WTC11 (cell line): Measurements from ENCODE around the gene CORO1A.
"Not testable (repeated sequence)": the region's sequence is repeated elsewhere in the genome, so short reads cannot be mapped to it uniquely, and the experiment has no call there.

Experiments
- JAZF1 ChIP-seq: fragments of 250-450 bp; sonication (Bioruptor Pico); IDR thresholded peaks from 2 replicates; pipeline ENCODE4 v1.9.0; 2021; ENCODE audit warnings: moderate library complexity, mild to moderate bottlenecking, inconsistent platforms
- JUN ChIP-seq: sonication (generic); formaldehyde crosslinking; IDR thresholded peaks from 2 replicates; pipeline ENCODE4 v1.8.0; 2023; ENCODE audit warnings: mild to moderate bottlenecking, missing genetic modification reagents
- ZNF232 ChIP-seq: sonication (generic); formaldehyde crosslinking; IDR thresholded peaks from 2 replicates; pipeline ENCODE4 v1.8.0; 2022; ENCODE audit warnings: mild to moderate bottlenecking, missing genetic modification reagents
- TF ChIP-seq, protein P1 (sequence below): fragments of 200-600 bp; IDR thresholded peaks from 2 replicates; pipeline ENCODE4 v1.8.0; 2022; ENCODE audit warnings: antibody characterized with exemption
- TF ChIP-seq, protein P2 (sequence below): sonication (generic); formaldehyde crosslinking; IDR thresholded peaks from 2 replicates; pipeline ENCODE4 v1.8.1; 2023; ENCODE audit warnings: mild to moderate bottlenecking, missing genetic modification reagents, moderate library complexity
- TF ChIP-seq, protein P3 (sequence below): sonication (generic); formaldehyde crosslinking; conservative IDR thresholded peaks from 2 replicates; pipeline ENCODE4 v1.8.1; 2022; ENCODE audit warnings: mild to moderate bottlenecking, missing genetic modification reagents
- TF ChIP-seq, protein P4 (sequence below): sonication (generic); formaldehyde crosslinking; IDR thresholded peaks from 2 replicates; pipeline ENCODE4 v1.8.0; 2022; ENCODE audit warnings: missing genetic modification reagents
- TF ChIP-seq, protein P5 (sequence below): sonication (generic); formaldehyde crosslinking; IDR thresholded peaks from 2 replicates; pipeline ENCODE4 v1.8.0; 2022; ENCODE audit warnings: mild to moderate bottlenecking, missing genetic modification reagents
- TF ChIP-seq, protein P6 (sequence below): sonication (generic); formaldehyde crosslinking; IDR thresholded peaks from 2 replicates; pipeline ENCODE4 v1.8.0; 2023; ENCODE audit warnings: mild to moderate bottlenecking, missing genetic modification reagents

DNA sequence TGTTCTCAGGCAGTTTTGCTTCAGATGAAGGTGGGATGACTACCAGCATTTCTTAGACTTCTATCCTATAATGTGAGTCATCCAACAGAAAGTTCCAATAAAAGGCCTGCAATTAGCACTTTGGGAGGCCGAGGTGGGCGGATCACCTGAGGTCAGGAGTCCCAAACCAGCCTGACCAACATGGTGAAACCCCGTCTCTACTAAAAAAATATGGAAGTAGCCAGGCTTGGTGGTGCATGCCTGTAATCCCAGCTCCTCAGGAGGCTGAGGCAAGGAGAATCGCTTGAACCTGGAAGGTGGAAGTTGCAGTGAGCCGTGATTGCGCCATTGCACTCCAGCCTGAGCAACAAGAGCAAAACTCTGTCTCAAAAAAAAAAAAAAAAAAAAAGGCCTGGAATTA is 6.5 kb upstream of the CORO1A start:
- TF ChIP-seq JUN; ZNF232 (CRISPR knock-in tag); JAZF1 (CRISPR knock-in tag): not testable (repeated sequence)
- TF ChIP-seq, protein P1, sequence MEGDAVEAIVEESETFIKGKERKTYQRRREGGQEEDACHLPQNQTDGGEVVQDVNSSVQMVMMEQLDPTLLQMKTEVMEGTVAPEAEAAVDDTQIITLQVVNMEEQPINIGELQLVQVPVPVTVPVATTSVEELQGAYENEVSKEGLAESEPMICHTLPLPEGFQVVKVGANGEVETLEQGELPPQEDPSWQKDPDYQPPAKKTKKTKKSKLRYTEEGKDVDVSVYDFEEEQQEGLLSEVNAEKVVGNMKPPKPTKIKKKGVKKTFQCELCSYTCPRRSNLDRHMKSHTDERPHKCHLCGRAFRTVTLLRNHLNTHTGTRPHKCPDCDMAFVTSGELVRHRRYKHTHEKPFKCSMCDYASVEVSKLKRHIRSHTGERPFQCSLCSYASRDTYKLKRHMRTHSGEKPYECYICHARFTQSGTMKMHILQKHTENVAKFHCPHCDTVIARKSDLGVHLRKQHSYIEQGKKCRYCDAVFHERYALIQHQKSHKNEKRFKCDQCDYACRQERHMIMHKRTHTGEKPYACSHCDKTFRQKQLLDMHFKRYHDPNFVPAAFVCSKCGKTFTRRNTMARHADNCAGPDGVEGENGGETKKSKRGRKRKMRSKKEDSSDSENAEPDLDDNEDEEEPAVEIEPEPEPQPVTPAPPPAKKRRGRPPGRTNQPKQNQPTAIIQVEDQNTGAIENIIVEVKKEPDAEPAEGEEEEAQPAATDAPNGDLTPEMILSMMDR = not testable (repeated sequence)
- TF ChIP-seq, protein P2, sequence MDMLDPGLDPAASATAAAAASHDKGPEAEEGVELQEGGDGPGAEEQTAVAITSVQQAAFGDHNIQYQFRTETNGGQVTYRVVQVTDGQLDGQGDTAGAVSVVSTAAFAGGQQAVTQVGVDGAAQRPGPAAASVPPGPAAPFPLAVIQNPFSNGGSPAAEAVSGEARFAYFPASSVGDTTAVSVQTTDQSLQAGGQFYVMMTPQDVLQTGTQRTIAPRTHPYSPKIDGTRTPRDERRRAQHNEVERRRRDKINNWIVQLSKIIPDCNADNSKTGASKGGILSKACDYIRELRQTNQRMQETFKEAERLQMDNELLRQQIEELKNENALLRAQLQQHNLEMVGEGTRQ (CRISPR knock-in tag) = not testable (repeated sequence)
- TF ChIP-seq, protein P3, sequence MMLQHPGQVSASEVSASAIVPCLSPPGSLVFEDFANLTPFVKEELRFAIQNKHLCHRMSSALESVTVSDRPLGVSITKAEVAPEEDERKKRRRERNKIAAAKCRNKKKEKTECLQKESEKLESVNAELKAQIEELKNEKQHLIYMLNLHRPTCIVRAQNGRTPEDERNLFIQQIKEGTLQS (CRISPR knock-in tag) = not testable (repeated sequence)
- TF ChIP-seq, protein P4, sequence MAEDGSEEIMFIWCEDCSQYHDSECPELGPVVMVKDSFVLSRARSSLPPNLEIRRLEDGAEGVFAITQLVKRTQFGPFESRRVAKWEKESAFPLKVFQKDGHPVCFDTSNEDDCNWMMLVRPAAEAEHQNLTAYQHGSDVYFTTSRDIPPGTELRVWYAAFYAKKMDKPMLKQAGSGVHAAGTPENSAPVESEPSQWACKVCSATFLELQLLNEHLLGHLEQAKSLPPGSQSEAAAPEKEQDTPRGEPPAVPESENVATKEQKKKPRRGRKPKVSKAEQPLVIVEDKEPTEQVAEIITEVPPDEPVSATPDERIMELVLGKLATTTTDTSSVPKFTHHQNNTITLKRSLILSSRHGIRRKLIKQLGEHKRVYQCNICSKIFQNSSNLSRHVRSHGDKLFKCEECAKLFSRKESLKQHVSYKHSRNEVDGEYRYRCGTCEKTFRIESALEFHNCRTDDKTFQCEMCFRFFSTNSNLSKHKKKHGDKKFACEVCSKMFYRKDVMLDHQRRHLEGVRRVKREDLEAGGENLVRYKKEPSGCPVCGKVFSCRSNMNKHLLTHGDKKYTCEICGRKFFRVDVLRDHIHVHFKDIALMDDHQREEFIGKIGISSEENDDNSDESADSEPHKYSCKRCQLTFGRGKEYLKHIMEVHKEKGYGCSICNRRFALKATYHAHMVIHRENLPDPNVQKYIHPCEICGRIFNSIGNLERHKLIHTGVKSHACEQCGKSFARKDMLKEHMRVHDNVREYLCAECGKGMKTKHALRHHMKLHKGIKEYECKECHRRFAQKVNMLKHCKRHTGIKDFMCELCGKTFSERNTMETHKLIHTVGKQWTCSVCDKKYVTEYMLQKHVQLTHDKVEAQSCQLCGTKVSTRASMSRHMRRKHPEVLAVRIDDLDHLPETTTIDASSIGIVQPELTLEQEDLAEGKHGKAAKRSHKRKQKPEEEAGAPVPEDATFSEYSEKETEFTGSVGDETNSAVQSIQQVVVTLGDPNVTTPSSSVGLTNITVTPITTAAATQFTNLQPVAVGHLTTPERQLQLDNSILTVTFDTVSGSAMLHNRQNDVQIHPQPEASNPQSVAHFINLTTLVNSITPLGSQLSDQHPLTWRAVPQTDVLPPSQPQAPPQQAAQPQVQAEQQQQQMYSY (CRISPR knock-in tag) = not testable (repeated sequence)
- TF ChIP-seq, protein P5, sequence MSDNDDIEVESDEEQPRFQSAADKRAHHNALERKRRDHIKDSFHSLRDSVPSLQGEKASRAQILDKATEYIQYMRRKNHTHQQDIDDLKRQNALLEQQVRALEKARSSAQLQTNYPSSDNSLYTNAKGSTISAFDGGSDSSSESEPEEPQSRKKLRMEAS = not testable (repeated sequence)
- TF ChIP-seq, protein P6, sequence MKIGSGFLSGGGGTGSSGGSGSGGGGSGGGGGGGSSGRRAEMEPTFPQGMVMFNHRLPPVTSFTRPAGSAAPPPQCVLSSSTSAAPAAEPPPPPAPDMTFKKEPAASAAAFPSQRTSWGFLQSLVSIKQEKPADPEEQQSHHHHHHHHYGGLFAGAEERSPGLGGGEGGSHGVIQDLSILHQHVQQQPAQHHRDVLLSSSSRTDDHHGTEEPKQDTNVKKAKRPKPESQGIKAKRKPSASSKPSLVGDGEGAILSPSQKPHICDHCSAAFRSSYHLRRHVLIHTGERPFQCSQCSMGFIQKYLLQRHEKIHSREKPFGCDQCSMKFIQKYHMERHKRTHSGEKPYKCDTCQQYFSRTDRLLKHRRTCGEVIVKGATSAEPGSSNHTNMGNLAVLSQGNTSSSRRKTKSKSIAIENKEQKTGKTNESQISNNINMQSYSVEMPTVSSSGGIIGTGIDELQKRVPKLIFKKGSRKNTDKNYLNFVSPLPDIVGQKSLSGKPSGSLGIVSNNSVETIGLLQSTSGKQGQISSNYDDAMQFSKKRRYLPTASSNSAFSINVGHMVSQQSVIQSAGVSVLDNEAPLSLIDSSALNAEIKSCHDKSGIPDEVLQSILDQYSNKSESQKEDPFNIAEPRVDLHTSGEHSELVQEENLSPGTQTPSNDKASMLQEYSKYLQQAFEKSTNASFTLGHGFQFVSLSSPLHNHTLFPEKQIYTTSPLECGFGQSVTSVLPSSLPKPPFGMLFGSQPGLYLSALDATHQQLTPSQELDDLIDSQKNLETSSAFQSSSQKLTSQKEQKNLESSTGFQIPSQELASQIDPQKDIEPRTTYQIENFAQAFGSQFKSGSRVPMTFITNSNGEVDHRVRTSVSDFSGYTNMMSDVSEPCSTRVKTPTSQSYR (CRISPR knock-in tag) = not testable (repeated sequence)
